GM18858 (cell line): ENCODE results near the gene EYA2.
"Not testable (repeated sequence)": the region's sequence is repeated elsewhere in the genome, so short reads cannot be mapped to it uniquely, and the experiment has no call there.

Experiments used
- ATAC-seq: cut with Tn5 transposase; IDR thresholded peaks from one replicate; pipeline ENCODE4 v1.9.1; 2021; ENCODE audit not compliant: unreplicated experiment

EYA2 gene

DNA sequence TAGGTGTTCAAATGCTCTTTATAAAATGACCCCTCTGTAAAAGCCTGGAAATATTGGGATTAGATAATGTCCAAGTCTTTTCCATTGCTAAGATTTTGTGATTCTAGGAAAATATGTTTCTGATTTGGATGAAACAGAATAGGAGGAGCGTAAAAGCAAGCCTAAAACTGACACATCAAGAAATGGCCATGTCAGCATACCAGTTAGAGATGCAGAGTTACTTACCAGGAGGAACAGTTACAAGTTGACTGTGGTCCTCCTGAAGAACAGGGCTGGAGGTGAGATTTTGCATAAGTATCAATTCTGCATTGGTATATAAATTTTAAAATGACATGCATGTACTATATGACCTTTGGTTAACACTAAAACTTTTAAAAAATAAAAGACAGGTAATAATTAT lies 35.3 kb downstream of the EYA2 start:
- ATAC-seq, result no peak

DNA sequence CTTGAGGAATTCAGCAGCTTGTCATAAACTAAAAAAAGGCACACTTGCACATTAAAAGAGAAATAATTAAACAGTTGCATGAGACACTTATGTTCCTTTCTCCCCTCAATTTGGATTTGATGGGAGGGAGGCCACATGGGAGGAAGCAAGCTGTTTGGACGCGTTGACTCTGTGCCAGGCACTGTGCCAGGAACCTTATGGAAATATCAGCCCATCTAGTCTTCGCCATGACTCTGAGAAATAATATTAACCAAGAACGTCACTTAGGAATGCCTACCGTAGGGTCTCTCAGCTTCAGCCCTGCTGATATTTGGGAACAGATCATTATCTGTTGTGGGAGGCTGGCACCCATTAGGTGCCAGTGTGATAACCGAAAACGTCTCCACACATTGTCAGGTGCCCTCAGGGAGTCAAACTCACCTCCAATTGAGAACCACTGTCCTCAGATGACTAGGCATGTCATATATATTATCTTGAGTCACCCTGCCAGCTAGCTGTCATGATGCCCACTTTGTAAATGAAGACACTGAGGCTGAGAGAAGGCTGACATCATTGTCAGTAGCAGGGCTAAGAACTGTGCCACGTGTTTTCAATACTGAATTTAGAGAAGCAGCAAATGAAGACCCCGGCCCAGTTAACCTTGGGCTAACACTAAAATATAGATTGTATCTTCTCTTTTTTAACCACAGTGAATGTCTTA lies 36.1 kb downstream of the EYA2 start:
- no peak for ATAC-seq

DNA sequence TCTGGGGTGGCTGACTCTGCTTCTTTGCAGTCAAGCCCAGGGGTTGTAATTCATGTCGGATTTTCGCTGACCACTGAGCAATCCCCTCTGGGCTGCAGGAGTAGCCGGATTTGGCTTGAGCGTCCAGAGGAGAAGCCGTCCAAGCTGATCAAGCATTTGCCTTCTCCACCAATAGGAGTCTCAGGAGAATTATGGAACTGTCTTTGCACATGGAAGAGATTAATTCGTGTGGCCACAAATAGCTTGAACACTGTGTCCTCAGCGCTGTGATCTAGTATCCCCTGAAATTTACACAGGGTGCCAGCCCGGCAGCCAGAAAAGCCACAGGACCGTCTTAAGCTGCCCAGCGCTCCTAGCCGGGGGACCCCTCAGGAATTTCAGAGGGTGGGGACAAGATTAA lies 37.1 kb downstream of the EYA2 start:
- no peak for ATAC-seq

DNA sequence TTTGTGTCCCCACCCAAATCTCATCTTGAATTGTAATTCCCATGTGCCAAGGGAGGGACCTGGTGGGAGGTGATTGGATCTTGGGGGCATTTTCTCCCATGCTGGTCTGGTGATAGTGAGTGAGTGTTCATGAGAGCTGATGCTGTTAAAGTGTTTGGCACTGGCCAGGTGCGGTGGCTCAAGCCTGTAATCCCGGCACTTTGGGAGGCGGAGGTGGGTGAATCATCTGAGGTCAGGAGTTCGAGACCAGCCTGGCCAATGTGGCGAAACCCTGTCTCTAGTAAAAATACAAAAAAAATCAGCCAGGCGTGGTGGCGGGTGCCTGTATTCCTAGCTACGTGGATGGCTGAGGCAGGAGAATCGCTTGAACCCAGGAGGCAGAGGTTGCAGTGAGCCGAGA lies 37.8 kb downstream of the EYA2 start:
- not testable (repeated sequence) for ATAC-seq

DNA sequence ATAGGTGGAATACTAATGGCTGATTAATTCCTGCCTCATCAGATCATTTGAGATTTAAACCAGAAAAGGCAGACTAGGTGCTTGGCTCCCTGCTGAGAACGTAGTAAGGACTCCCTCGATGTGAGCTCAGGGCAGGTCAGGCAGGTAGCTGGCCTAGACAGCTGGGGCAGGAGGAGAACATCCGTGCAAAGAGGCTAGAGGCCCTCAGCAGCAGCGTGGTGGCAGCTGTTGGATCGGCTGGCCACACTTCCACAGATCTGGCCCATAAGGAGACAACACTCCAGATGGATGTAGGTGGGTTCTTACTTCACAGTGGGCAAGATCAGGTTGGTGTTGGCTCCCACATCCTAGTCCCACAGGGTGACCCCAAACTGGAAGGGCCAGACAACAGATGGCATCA lies 38.5 kb downstream of the EYA2 start:
- no peak for ATAC-seq

DNA sequence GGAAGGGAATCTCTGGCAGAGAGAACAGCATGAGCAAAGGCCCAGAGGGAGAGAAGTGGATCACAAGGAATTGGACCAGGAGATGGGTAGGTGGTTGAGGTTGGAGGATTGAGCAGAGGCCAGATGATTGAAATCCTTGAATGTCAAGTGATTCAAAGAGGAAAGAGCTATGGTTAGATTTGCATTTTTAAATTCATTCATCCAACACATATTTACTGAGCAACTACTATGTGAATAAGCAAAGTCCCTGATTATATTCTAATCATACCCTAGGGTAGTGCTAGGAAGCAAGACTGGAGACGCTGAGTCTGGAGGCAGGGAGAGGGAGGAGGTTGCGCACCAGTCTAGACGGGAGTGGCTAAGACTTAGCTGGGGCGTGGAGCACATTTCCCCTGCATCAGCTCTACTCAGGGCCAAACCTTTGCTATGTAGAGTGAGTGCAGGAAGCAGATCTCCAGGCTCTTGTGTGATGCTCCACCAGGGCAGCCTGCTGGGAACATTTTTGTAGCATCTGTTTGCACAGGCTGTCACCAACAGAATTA lies 40.2 kb downstream of the EYA2 start:
- no peak for ATAC-seq

DNA sequence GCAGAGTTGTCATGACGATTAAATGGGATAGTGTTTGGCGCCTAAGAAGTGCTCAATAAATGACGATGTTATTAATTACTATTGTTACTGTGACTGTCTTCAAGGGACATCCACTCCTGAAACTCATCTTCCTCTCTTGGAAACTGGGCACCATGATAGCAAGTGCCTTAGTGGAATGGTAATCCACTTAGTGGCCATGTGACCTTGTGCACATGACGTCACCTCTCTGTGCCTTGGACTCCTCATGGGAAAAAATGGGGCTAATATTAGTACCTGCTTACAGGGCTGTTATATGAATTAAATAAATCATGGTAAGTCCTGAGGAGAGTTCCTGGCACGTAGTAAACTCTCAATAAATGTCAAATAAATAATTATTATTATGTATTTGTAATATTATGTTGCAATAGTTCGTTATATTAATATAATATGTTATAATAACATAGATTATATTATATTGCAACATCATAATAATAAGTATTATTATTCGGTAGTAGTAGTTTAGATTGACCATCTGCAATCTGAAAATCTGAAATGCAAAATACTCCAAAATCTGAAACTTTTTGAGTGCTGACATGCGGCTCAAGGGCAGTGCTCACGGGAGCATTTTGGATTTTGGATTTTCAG lies 40.9 kb downstream of the EYA2 start:
- ATAC-seq, result no peak

DNA sequence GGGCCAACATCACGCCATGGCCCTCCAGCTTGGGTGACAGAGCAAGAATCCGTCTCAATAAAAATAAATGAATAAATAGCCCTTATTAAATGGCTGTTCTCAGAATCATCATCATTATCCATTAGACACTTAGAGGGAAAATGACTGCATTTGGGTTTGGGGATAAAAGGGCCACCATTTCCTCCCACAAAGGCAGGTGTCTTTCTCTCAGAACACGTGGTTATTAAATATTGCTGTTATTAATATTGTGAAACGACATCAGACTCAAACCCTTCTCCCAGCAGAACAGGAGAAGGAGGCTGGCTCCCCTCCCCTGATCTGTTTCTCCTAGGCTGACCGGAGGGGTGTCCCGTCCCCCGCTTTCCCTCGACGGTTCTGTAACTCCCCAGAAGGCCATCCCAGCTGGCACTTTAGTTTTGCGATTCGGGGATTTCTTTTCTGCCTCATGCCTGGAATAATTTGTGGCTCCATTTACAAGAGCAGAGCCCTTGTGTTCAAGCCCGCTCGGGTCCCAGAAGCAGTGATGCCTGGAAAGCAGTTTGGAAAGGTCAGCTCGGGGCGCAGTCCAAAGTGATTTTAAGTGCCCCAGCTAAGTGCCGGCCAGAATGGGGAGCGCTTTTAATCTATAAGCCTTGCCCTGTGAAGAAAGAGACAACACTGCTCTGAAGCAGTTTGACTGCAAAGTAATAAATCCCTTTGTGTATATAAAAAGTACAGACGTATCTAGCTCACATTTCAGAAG lies 41.9 kb downstream of the EYA2 start:
- ATAC-seq, result no peak

DNA sequence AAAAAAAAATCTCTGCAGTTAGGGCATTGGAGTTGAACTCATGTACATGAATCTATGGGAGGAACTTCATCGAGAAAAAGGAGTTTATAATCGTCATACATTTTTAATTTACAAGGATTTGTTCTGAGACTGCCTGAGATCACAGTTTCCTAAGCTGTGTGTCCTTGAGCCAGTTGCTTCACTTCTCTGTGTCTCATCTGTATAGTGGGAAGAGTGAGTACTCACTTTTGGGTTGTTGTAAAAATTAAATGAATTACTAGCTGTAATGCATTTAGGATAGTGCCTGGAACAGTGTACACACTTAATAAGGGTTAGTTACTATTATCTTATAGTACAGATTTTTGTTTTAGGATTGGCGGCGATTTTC lies 42.5 kb downstream of the EYA2 start:
- no peak for ATAC-seq

DNA sequence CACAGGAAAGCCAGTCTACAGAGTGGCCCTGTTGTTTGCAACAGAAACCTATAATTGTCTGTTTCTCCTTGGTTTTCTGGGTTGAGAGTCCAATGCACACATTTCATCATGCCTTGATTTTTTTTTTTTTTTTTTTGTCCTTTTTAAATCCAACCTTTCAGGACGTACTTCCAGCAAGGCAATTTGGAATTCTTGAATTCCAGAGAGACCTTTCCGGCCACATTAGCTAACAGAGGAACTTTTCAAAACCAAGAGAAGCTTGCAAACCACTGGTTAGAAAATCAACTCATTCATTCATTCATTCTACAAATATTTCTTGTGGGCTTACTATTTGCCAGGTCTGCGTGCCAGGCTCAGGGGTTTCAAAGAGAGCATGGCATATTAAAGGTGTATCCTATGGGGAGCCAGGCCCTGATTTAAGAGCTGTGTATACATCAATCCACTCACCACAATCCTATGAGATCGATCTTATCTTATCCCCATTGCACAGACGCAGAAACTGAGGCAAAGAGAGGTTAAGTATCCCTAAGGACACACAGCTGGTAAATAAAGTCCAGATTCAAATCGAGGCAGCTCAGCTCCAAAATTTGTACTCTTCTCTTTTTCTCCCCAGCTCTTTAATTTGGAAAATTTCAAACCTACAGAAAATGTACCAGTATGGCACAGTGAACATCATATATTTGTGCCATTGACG lies 43.0 kb downstream of the EYA2 start:
- no peak for ATAC-seq

DNA sequence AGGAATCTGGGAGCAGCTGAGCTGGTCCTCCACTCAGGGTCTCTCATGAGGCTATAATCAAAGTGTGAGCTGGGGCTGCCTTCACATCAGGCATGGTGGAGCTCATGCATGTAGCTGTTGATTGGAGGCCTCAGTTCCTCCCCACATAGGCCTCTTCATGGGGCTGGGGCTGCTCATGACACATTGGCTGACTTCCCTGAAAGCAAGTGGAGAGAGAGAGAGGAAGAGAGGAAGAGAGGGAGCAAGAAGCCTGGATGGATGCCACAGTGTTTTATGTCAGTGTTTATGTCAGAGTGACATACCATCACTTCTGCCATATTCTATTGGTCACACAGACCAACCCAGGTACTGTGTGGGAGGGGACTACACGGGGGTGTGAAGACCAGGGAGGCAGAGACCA lies 43.8 kb downstream of the EYA2 start:
- no peak for ATAC-seq

DNA sequence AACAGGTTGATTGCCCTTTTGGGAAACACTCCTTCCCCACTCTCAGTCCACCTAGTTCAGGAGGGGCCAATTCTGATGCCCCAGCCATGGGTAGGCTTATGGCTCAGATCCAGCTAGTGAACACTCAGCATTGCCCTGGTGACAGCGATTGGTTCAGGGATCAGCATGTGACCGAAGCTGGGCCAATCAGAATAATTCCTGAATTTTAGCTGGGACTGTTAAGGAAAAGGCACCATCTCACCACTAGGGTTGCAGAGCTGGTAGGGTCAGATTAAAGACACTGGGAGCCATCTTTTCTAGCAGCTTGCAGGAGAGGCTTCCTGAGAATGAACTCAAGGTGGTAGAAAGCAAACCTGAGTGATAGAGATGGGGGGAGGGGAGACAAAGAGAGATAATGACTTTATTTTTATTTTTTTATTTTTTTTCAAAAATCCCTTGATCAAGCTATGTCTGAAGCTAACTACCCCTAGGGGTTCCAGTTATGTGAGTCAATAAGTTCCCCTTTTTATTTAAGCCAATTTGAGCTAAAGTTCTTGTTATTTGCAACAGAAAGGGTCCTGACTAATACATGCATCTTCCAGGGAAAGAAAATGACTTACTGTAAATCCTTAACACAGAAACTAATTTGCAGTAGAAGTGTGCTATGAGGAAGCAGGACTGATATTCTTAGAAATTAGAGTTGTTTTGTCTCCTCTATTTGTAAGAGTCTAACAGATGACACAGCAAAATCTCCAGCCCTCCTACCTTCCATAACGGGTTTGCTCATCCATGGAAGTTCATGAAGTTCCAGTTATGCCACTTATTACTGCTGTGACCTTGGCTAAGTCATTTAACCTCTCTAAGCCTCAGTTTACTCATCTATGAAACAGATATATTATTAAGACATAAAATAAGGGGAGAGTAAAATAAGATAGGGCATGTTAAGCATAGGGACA lies 44.7 kb downstream of the EYA2 start:
- ATAC-seq, result no peak

DNA sequence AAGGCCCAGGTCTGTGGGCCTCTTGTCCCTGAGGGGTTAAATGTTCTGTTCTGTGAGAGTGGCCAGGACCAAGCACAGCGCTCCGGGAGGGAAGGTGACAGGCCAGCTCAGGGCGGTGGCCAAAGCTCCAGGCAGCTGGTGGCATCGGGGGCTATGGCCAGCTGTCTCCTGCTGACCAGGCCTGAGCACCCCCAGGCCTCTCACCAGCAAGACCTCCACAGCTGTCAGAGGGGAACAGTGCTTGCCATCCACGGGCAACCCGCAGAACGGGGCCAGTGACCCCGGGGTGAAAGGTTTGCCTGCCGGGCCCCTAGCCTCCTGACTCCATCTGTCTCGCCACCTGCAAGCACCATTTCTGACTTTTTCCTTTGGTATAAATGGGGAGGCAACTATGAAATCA lies 46.0 kb downstream of the EYA2 start:
- ATAC-seq, result no peak

DNA sequence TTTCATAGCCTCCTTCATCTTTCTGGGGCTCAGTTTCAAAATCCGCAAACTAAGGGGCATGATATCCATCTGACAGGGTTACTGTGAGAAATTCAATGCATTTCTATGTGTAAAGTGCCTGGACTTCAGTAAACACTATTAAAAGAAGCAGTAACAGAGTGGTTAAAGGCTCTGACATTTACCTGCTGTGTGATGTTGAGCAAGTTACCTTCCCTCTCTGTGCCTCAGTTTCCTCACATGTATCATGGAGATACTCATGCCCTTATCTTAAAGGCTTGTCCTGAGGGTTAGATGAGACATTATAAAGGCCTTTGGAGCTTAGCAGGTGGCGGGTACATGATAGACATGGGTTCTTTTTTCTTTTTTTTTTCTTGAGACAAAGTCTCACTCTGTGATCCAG lies 46.8 kb downstream of the EYA2 start:
- no peak for ATAC-seq

DNA sequence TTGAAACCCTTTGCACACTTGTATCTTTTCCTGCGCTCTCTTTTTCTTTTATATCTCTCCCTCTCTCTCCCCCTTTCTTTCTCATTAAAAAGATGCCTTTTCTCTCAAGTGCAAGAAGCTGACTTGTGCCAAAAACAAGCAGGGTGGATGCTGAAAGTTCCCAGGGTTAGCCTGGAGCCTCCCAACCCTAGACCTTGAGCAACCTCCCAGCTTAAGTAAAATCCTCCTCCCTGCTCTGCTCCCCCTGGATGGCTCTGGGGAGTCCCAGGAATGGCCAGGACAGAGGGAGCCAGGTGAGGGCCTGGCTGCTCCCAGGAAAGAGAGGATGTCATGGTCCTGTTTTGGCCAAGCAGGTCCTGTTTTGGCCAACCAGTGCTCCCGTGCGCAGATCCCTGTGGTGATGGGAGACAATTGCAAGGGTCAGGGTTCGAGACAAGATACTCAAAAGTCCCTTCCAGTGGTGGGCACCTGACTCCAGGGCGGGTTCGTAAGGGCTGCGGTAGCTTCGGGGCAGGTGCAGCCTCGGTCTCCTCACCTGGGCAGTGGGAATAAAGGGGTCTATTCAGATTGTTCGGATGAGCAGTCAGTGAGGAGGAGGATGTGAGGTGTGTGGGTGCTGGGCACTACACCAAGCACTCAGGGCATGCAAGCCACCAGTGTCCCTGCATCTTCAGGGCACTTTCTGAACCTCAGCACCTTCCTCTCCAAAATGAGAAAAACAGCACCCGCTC lies 49.4 kb downstream of the EYA2 start:
- no peak for ATAC-seq

DNA sequence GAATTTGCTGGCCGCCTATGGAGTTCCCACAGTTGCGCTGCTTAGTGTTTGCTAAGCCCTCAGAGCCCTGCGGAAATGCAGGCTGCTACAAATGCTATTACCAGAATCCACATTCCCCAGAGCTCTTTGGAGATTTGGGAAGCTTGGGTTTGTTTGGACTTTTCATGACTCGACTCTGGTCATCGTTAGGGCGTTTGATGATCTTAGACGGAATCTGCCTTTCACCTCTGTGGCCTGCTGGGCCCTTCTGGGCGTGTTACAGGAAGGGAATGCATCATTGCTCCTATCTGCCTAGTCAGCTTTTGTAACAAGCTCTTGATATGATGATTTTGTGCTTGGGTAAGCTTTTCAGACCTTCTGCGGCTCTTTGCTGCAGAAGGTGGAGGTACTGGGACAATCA lies 50.8 kb downstream of the EYA2 start:
- ATAC-seq, result no peak

DNA sequence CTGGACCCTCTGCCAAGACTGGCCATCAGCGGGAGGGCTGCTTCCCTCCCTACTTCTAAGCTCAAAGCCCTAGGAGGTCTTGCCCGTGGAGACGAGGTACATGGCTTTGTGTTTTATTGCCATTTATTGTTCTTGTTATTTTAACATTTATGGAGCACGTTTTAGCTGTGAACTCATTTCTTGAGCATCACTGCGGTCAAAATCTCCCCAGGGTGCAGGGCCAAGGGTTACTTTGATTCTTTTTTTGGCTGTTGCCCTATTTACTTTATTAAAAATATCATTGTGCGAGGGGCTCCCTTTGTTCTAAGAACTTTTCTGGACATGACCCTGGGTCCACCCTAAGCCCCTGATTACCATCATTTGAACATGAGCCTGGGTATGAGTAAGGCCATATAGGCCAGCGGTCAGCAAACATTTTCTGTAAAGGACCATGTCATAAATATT lies 51.6 kb downstream of the EYA2 start:
- no peak for ATAC-seq

DNA sequence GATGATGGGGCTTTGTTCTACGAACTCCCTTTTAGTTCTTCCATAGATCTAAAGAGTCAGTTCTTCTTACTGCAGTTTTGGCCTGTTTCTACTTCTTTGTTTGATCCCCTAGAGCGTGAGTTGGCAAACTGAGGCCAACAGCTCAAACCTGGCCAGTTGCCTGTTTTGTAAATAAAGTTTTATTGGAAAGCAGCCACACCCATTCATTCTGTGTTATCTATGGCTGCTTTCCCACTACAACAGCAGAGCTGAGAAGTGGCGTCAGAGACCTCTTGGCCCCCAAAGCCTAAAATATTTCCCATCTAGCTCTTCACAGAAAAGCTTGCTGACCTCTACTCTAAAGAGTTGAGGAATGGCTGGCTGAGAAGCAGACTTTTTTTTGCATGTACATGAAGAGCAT lies 52.2 kb downstream of the EYA2 start:
- ATAC-seq, result no peak

DNA sequence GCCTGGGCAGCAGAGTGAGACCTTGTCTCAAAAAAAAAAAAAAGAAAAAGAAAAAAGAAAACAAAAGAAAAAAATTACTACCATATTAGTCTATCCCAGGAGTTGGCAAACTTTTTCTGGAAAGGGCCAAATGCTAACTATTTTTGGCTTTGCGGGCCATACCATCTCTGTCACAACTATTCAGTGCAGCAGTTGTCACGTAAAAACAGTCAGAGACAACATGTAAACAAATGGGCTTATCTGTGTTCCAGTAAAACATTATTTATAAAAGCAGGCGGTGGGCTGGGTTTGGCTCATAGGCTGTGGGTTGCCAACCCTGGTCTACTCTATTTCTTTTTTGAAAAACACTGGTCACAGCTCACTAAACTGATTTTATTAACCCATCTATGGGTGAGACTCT lies 53.4 kb downstream of the EYA2 start:
- ATAC-seq, result no peak

DNA sequence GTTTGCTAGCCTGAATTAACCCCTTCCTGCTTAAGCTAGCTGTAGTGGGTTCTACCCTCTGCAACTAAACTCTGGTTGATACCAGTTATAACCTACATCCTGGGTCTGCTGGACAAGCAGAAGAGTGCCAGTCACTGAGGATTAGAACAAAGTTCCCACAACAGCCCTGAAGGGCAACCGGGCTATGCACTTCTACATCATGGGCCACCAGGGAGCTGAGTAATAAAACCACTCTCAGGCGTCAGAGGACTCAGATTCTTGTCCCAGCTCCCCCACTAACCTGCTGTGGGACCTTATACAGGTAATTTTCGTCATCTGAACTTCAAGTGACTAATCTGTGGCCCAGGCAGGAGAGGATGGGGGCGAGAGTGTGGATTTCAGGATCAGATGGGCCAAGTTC lies 56.8 kb downstream of the EYA2 start:
- no peak for ATAC-seq
